GM10847 (cell line): Measurements from ENCODE around the gene PLEKHG5.

Source experiments
- POLR2A ChIP-seq: IDR thresholded peaks from 2 replicates; pipeline ENCODE4 v1.6.1; 2011; ENCODE audit not compliant: insufficient read length; ENCODE audit errors: extremely low read depth

PLEKHG5 gene

GRCh38 chr1:6491966-6492365, 499 bp upstream of the PLEKHG5 start:
- TF ChIP-seq POLR2A, result no peak

DNA sequence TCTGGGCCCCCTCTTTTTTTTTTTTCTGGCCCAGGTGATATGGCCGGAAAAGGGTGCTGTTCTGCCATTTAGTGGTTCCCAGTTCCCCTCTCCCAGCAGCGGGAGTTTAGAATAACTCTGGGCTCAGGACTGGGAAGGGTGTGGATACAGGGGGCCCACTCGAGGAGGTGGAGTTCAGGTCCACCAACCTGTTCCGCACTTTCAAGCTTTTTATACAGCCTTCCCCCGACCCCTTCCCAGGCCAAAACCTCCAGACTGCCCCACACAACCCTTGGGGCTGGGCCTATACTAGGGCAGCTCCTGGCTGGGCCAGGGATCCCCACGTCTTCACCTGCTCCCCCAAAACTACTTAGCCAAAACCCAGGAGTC, 402 bp downstream of the PLEKHG5 start:
- TF ChIP-seq POLR2A, result no peak

DNA sequence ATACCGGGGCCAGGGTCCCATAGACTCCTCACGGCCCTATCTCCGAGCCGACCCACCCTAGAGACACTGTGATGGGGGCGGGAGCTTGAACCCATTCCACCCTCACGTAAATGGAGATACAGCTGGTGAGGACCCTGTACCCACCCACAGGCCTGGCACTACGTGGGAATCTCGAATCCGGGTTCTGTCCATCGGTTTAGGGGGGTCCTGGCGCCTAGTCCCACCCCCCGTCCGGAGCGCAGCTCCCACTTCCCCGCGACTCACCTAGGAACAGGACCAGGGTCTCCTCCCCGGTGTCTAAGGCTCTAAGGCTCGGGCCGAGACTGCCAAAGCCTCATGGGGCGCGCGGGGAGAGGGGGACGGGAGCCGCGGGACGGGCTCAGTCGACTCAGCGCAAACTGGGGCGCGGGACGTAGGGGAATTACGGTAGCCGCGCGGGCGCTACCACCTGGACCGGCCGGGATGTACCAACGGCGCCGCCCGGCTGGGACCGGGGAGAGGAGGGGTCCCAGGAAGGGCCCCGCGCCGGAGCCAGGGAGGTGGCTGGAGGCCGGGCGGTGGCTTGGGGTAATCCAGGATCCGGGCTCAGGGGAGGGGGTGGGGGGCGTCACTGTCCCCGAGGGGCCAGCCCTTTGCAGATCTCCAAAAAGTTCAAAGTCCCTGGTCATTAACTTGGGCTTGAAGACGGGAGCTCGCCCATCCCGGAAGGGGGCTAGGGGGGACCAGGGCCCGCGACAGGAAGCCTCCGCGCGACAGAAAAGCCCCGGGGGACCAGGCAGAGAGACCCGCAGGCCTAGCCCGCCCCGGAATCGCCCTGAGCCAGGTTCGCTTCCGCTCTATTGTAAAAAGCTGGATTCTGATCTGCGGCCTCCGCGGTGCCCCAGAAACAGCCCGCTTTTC, 1.0 kb downstream of the PLEKHG5 start:
- peak; percentile 46 for TF ChIP-seq POLR2A

DNA sequence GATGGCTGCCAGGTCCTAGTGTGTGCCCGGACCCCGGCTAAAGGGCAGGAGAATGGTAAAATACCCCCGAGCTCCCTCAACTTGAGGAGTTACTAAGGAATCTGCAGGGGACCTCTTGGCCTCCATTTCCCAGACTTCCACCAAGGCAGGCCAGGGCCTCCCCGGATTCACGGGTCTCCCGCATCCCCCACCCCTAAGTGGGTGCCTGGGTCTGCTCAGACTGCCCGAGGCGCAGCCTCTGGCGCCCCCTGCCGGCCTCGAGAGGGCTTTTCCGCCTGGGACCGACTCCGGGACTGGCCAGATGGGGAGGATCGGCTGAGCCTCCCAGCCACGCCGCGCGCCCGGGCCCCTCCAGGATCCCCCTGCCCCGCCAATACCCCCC, 1.7 kb downstream of the PLEKHG5 start:
- peak; percentile 9 for TF ChIP-seq POLR2A

- TF ChIP-seq POLR2A, result no peak
Observed at GRCh38 chr1:6489383-6489765, 2.1 kb downstream of the PLEKHG5 start.

GRCh38 chr1:6488602-6489382, 2.7 kb downstream of the PLEKHG5 start:
- no peak for TF ChIP-seq POLR2A

- TF ChIP-seq POLR2A, result no peak
Observed at GRCh38 chr1:6487804-6488484, 3.5 kb downstream of the PLEKHG5 start.

DNA sequence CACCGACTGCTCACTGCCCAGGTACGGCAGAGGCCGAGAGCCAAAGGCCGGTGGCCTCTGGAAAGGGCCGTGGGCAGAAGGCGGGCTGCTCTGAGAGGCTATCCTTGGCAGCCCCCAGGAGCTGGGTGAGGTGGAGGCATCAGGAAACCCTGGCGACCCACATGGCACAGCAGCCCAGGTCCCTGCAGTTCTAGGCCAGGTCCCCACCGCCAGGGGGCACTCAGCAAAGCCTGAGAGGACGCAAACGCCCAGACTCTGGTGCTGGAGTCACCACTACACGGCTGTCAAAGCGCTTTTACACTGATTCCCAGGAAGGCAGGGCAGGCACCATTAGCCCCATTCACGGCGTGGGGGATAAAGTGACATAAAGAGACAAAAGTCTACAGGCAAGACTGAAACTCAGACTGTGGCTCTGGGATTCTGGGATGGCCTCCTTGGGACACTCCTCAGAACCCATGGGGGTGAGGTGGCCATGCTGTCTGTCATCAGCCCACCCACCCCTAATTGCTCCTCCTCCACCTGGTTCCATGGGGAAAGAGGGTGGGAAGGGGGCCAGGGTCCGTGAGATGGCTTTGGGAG, 4.9 kb downstream of the PLEKHG5 start:
- TF ChIP-seq POLR2A, result no peak

DNA sequence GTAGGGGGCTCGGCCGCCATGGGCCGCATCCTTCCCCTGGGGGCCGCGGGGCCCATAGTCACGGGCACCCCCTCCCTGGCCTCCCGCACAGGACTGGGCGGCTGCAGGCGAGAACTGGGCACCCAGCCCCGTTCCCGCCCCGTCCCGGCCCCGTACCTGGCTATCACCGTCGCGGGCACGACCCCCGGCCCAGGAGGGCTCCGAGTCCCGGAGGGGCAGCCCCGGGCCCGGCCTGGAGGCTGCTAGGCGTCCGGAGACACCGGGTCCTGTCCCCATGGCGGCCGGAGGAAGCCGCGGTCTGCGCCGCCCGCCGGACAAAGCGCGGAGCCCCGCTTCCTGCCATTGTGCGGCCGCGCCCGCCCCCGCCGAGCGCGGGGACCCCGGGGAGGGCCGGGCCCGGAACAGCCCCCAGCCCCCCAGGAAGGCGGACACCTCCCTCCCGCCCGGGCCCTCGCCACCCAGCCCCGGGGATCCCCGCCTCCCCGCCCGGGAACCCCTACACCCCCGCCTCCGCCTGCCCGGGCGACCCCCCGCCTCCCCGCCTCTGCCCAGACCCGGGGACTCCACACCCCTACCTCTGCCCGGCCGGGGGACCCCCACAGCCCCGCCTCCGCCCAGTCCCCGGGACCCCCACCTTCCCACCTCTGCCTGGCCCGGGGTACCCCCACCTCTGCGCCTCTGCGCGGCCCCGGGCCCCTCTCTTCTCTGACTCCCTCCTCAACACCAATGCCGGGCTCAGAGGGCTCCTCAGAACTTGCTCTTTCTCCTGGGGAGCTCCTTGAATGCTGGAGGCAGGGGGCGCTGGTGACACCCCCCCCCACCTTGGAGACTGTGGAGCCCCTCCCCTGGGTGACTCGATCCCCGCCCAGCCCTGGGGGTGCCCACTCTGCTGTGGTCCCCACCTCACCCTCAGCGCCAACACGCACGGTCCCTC, 6.0 kb downstream of the PLEKHG5 start:
- TF ChIP-seq POLR2A, result no peak

GRCh38 chr1:6484826-6485167, 6.7 kb downstream of the PLEKHG5 start:
- no peak for TF ChIP-seq POLR2A

GRCh38 chr1:6483761-6484117, 7.7 kb downstream of the PLEKHG5 start:
- no peak for TF ChIP-seq POLR2A

- TF ChIP-seq POLR2A, result no peak
Observed at GRCh38 chr1:6483017-6483760, 8.3 kb downstream of the PLEKHG5 start.

- no peak for TF ChIP-seq POLR2A
Observed at GRCh38 chr1:6481820-6482219, 9.6 kb downstream of the PLEKHG5 start.
